ENCODE data around the gene RPAP3. TPM values are rescaled to one million over a fixed set of nuclear protein-coding genes. Genes with fewer than 3 reads are reported as not detected.

The RPAP3 gene
- total and polyA plus RNA-seq, 4 donors: 5.5 to 8.1 (median 8.0) TPM

DNA sequence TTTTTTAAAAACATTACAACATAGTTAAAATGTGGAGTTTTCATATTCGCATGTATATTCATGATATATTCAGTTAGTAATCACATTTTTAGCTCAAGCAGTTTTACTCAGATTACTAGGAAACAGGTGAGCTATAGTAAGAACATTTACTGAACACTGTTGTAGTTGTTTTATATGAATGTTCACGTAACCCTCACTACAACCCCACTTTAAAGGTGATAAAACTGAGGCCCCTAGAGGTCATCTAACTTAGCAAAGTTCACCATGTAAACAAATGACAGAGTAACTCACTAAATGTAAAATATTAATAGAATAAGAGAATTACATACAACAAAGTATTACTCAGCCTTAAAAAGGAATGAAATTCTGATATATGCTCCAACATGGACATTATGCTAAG lies 26.0 kb downstream of the RPAP3 start:
- Histone ChIP-seq H3K4me3 (ENCODE audit: low read depth in 1 of 3, low read length in 3 of 3) (no peak overlapping the region), H3K9ac (ENCODE audit: low read depth in 1 of 2, low read length in 2 of 2) (no peak overlapping the region), H3K27me3 (ENCODE audit: control insufficient read depth in 4 of 4, insufficient read depth in 4 of 4, low read length in 3 of 4) (no peaks in the 10 kb centered on the region), H3K4me1 (ENCODE audit: control insufficient read depth in 4 of 4, insufficient read depth in 4 of 4, low read length in 3 of 4) (no peaks in the 10 kb centered on the region), H3K36me3 (ENCODE audit: control insufficient read depth in 4 of 4, insufficient read depth in 3 of 4, low read depth in 1 of 4, low read length in 3 of 4) (peaks cover 0 to 8% (median 3%) of the 10 kb centered on the region in 4 donors), H3K27ac (ENCODE audit: low read depth in 1 of 2, low read length in 2 of 2) (no peak overlapping the region), H3K9me3 (ENCODE audit: control insufficient read depth in 4 of 4, low read length in 3 of 4) (no peaks in the 10 kb centered on the region)
- TF ChIP-seq HNF4A (conservative IDR thresholded peaks at IDR 0.05): no peak
- no peak for TF ChIP-seq HNF4G (IDR thresholded peaks at IDR 0.05)
- no peak for TF ChIP-seq SP1 (IDR thresholded peaks at IDR 0.05)
- TF ChIP-seq TAF1 (conservative IDR thresholded peaks at IDR 0.05): no peak
- TF ChIP-seq YY1 (IDR thresholded peaks at IDR 0.05): no peak
- no peak for TF ChIP-seq ZBTB33 (IDR thresholded peaks at IDR 0.05)
- TF ChIP-seq, protein P1, sequence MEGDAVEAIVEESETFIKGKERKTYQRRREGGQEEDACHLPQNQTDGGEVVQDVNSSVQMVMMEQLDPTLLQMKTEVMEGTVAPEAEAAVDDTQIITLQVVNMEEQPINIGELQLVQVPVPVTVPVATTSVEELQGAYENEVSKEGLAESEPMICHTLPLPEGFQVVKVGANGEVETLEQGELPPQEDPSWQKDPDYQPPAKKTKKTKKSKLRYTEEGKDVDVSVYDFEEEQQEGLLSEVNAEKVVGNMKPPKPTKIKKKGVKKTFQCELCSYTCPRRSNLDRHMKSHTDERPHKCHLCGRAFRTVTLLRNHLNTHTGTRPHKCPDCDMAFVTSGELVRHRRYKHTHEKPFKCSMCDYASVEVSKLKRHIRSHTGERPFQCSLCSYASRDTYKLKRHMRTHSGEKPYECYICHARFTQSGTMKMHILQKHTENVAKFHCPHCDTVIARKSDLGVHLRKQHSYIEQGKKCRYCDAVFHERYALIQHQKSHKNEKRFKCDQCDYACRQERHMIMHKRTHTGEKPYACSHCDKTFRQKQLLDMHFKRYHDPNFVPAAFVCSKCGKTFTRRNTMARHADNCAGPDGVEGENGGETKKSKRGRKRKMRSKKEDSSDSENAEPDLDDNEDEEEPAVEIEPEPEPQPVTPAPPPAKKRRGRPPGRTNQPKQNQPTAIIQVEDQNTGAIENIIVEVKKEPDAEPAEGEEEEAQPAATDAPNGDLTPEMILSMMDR (IDR thresholded peaks at IDR 0.05; ENCODE audit: low read depth, low read length, missing input control): no peak
- TF ChIP-seq NR2F2 (IDR thresholded peaks at IDR 0.05): no peak
- TF ChIP-seq REST (IDR thresholded peaks at IDR 0.05): no peak
- no peak for TF ChIP-seq GABPA (IDR thresholded peaks at IDR 0.05 in 1 of 2, conservative IDR thresholded peaks at IDR 0.05 in 1 of 2)
- TF ChIP-seq FOXA1 (IDR thresholded peaks at IDR 0.05): no peak
- TF ChIP-seq, protein P2, sequence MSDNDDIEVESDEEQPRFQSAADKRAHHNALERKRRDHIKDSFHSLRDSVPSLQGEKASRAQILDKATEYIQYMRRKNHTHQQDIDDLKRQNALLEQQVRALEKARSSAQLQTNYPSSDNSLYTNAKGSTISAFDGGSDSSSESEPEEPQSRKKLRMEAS (IDR thresholded peaks at IDR 0.05): no peak
- TF ChIP-seq ATF3 (IDR thresholded peaks at IDR 0.05): no peak
- no peak for TF ChIP-seq RAD21 (IDR thresholded peaks at IDR 0.05)
- TF ChIP-seq EGR1 (IDR thresholded peaks at IDR 0.05; ENCODE audit: low read depth in 2 of 2): no peak
- TF ChIP-seq JUND (IDR thresholded peaks at IDR 0.05): no peak
- no peak for TF ChIP-seq RXRA (IDR thresholded peaks at IDR 0.05)
- WGBS: 97% methylated on average over 2 of the region's 2 CpGs
- no peak for DNase-seq (ENCODE audit: low spot score)
